ENCODE measurements around the gene LAMC2.

Gene LAMC2

DNA sequence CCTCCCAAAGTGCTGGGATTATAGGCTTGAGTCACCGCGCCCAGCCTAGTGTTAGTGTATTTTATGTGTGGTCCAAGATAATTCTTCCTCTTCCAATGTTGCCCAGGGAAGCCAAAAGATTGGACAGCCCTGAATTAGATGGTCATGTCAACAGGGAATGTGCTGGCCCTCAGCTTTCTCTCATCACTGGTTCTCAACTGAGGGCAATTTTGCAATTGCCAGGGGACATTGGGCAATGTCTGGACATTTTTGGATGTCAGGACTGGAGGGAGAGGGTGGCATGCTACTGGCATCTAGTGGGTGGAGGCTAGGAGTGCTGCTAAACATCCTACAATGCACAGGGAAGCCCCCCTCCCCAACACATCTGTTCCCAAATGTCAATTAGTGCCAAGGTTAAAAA lies 95.0 kb downstream of the LAMC2 start:
- no peak overlapping the region for H3K4me3 ChIP-seq (ENCODE audit: low read depth, low read length)
- TF ChIP-seq, protein P1, sequence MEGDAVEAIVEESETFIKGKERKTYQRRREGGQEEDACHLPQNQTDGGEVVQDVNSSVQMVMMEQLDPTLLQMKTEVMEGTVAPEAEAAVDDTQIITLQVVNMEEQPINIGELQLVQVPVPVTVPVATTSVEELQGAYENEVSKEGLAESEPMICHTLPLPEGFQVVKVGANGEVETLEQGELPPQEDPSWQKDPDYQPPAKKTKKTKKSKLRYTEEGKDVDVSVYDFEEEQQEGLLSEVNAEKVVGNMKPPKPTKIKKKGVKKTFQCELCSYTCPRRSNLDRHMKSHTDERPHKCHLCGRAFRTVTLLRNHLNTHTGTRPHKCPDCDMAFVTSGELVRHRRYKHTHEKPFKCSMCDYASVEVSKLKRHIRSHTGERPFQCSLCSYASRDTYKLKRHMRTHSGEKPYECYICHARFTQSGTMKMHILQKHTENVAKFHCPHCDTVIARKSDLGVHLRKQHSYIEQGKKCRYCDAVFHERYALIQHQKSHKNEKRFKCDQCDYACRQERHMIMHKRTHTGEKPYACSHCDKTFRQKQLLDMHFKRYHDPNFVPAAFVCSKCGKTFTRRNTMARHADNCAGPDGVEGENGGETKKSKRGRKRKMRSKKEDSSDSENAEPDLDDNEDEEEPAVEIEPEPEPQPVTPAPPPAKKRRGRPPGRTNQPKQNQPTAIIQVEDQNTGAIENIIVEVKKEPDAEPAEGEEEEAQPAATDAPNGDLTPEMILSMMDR (conservative IDR thresholded peaks at IDR 0.05; ENCODE audit: low read depth, low read length) = no peak
- peak; percentile 64 for DNase-seq (ENCODE audit: low read depth)

DNA sequence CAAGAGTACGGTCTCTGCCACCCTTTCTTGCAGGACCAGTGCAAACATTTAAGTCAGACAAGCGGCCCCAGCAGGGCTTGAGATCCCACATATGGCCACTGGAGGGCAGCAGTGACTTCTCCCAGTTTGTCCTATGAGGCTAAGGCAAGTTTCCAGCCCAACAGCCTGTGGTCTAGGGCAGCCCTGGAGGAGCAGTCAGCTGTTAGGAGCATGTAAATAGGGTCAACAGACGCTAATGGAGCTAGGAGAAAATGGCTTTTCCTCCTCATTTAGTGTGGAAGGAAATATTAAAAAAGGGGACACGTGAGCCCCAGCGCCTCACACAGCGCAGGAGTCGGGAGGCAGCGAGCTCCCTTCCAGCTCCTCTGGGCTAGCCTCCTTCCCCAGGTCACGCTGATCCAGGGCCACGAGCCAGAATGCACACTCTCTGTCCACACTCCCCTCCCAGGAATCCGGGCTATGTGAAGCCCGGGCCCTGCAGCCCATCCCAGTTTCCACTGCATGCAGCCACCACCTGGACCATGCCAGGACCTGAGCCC lies 95.6 kb downstream of the LAMC2 start:
- no peak overlapping the region for H3K4me3 ChIP-seq (ENCODE audit: low read depth, low read length)
- peak; percentile 98 for DNase-seq (ENCODE audit: low read depth)
- TF ChIP-seq, protein P1 (conservative IDR thresholded peaks at IDR 0.05; ENCODE audit: low read depth, low read length) = peak; percentile 94

DNA sequence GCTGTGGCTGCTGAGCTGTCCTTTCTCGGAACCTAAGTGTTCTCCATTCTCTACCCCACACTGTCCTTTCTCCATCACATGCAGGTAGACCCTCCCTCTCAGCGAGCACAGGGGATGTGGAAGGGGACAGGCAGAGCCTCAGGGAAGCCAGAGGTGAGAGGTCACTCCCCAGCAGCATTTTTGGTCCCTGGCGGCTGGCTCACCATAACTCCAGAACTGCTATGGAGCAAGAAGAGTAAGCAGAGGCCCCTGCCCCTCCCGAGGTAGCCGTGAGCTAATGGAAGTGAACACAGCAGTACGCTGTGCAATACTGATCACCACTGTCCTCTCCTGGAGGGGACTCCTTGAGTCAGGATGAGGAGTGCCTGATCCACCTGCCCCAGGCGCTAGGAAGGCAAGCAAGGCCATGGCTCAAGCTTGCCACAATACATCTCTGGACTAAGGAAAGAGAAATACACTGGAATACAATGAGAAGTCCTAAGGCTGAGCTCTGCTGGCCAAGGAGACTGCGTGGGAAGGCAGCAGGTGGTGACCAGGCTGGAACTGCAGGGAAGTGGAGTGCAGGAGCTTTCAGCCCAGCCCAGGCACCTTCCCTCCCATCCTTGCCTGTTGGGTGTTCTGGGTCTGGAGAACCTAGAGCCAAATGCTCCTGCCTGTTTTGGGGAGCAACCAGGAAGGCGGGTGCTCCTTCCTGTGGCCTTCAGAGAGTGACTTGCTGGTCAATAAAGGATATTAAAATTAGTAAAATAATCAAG lies 96.2 kb downstream of the LAMC2 start:
- H3K4me3 ChIP-seq (ENCODE audit: low read depth, low read length) = no peak overlapping the region
- TF ChIP-seq, protein P1 (conservative IDR thresholded peaks at IDR 0.05; ENCODE audit: low read depth, low read length) = no peak
- no peak for DNase-seq (ENCODE audit: low read depth)

DNA sequence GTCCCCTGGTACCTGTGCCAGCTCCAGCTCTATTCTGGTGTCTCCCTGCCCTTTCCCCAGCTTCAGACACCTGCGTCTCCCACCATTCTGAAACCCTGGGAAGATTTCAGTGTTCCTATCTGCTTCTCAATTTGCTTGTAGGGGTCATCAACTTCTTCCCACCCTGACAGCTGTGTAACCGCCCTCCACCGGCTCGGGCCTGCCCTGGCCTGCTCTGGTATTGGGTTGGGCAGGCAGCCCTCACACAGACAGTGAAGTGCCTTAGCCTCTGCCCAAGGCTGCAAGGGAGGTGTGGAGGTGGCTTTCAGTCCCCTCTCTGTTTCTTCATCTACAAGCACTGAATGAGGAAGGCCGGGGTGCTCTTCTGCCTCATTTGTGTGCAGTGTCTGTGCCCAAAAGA lies 97.2 kb downstream of the LAMC2 start:
- no peak for DNase-seq (ENCODE audit: low read depth)
- TF ChIP-seq, protein P1 (conservative IDR thresholded peaks at IDR 0.05; ENCODE audit: low read depth, low read length) = no peak
- no peak overlapping the region for H3K4me3 ChIP-seq (ENCODE audit: low read depth, low read length)

DNA sequence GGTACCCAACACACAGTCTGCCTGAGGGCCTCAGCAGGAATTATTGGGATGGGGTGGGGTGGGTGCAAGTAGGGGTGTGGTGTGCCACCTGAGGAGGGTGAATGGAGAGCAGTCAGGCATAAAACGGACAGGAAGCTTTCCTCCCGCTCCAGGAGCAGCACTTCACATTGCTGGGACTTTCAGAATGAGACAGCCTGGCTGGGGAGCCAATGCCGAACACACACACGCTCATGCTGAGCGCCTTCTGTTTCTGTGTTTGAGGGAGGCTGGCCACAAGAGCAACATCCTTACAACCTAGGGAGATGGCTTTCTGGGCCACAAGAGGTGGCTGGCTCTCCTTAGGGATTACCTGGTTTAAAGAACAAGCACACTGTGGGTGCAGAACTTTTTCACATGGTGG lies 98.0 kb downstream of the LAMC2 start:
- no peak for DNase-seq (ENCODE audit: low read depth)
- TF ChIP-seq, protein P1 (conservative IDR thresholded peaks at IDR 0.05; ENCODE audit: low read depth, low read length) = no peak
- H3K4me3 ChIP-seq (ENCODE audit: low read depth, low read length) = no peak overlapping the region

DNA sequence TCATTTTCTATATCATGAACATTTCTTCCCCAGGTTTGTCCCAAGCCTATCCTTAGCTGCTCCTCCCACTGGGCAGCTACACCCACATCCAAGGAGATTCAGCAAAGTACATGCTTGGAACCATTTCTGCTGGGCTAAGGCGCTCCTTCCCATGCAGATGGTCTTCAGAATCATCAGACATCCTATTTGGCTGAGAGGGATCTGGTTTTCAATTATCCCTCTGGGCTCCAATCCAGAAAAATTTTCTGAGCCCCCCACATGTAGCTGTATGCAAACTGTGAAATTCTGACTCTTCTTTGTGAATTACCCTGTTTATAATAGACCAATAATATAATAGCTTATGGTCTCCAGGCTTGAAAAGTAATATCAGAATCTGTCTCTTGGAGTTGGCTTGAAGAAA lies 99.2 kb downstream of the LAMC2 start:
- TF ChIP-seq, protein P1 (conservative IDR thresholded peaks at IDR 0.05; ENCODE audit: low read depth, low read length) = no peak
- no peak for DNase-seq (ENCODE audit: low read depth)
- H3K4me3 ChIP-seq (ENCODE audit: low read depth, low read length) = no peak overlapping the region

DNA sequence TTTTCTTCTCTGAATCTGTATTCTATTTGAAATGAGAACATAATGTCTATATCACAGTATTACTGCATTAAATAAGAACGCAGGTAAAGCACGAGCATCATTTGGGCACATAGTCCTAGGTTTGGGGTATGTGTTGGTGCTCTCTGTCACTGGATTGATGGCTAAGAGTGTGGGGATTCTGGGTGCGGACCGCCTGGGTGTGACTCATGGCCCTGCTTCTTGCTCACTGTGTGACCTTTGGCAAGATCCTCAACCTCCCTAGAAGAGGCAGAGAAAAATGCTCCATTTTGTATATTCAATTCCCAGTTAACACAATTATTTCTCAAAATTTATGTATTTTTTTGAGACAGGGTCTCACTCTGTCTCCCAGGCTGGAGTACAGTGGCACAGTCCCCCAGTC lies 99.7 kb downstream of the LAMC2 start:
- DNase-seq (ENCODE audit: low read depth) = no peak
- no peak overlapping the region for H3K4me3 ChIP-seq (ENCODE audit: low read depth, low read length)
- TF ChIP-seq, protein P1 (conservative IDR thresholded peaks at IDR 0.05; ENCODE audit: low read depth, low read length) = no peak

Data from choroid plexus epithelial cell (primary cell).